ENCODE data around the gene AXIN2.

GRCh38 chr17:65601145-65601544 is 39.7 kb upstream of the AXIN2 start:
- TF ChIP-seq EZH2 (IDR thresholded peaks at IDR 0.05; ENCODE audit: insufficient read depth, low read length) (no peak), CTCF (IDR thresholded peaks at IDR 0.05; ENCODE audit: insufficient read depth, low read depth, low read length) (no peak)

Measured in astrocyte (in vitro differentiated cells and primary cell).